ENCODE results near the gene PWP1. TPM values are rescaled to one million over a fixed set of nuclear protein-coding genes. Genes with fewer than 3 reads are reported as not detected.

PWP1 gene
- total RNA-seq, 1 donor from 2014 or later, result 92.1 TPM

DNA sequence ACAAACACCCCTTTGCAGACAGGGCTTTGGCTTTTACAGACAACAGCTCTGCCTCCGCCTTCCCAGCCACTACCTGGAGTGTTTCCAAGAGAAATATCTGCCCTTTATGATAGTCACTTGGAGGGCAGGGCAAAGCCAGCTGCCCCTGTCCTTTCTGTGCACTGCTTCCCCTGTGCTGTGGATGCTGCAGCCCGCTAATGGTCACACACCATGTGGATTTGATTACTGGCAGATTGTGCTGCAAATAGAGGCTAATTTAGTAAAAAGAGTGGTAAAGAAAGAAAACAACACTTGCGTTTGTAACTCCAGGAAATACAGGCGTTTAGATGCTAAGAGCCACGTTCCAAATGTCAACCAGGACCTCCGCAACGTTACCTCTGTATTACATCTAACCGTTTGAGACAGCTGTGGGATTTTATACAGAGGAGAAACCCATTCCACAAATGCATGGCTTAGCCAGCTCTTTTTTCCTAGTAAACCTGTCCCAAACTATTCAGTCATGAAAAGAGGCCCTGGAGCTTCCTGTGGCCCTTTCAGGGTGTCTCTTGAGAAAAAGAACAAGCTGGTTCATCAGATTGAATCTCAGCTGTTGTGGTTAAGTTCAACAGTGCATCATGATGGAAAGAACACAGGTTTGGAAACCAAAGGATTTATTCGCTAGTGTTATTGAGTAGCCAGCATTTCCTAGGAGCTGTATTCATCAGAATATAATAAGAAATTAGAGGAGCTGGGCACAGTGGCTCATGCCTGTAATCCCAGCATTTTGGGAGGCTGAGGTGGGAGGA lies 30.1 kb upstream of the PWP1 start:
- TF ChIP-seq, protein P1, sequence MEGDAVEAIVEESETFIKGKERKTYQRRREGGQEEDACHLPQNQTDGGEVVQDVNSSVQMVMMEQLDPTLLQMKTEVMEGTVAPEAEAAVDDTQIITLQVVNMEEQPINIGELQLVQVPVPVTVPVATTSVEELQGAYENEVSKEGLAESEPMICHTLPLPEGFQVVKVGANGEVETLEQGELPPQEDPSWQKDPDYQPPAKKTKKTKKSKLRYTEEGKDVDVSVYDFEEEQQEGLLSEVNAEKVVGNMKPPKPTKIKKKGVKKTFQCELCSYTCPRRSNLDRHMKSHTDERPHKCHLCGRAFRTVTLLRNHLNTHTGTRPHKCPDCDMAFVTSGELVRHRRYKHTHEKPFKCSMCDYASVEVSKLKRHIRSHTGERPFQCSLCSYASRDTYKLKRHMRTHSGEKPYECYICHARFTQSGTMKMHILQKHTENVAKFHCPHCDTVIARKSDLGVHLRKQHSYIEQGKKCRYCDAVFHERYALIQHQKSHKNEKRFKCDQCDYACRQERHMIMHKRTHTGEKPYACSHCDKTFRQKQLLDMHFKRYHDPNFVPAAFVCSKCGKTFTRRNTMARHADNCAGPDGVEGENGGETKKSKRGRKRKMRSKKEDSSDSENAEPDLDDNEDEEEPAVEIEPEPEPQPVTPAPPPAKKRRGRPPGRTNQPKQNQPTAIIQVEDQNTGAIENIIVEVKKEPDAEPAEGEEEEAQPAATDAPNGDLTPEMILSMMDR (IDR thresholded peaks at IDR 0.05; ENCODE audit: insufficient read depth, low read length, severe bottlenecking), result no peak
- Histone ChIP-seq H3K36me3 (ENCODE audit: control insufficient read depth, insufficient read depth, low read length) (peaks cover 4% of the 10 kb centered on the region), H3K4me3 (ENCODE audit: low read depth, low read length) (no peak overlapping the region), H3K27me3 (ENCODE audit: control insufficient read depth, insufficient read depth, low read length) (no peaks in the 10 kb centered on the region)
- DNase-seq (ENCODE audit: low read depth) (no peak), FAIRE-seq (peak; percentile 83)

DNA sequence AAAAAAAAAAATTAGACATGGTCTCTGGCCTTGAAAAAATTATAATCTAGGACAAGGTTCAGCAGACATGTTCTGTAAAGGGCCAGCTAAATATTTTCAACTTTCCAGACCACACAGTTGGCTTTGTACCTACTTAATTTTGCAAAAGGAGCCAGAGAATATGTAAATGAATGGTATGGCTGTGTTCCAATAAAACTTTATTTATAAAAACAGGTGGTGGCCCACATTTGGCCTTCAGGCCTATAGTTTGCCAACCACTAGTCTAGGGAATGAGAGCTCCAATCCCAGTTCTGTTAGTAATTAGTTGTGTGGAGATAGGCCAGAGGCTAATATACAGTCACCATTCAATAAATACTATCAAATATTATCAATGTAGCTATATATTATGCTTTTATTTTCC lies 29.3 kb upstream of the PWP1 start:
- H3K36me3 ChIP-seq (ENCODE audit: control insufficient read depth, insufficient read depth, low read length), result peaks cover 4% of the 10 kb centered on the region

DNA sequence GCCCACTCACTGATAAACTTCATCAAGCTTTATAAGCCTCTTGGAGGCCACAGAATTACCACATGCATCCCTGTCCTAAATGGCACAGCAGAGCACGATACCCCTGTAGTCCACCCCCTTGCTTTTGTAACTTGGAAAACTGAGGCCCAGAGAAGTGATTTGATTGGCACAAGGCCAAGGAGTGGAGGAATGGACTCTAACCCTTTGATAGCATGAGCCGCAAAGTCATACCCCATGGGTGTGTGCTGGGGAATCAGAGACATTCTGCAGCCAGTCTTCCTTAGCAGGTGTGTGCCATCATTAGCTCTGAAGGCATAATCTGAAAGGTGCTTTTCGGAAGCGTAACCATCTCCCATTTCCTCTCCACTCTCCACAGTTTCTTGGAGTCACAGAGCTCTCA lies 28.5 kb upstream of the PWP1 start:
- Histone ChIP-seq H3K27me3 (ENCODE audit: control insufficient read depth, insufficient read depth, low read length) (no peaks in the 10 kb centered on the region), H3K4me3 (ENCODE audit: low read depth, low read length) (no peak overlapping the region), H3K36me3 (ENCODE audit: control insufficient read depth, insufficient read depth, low read length) (peaks cover 4% of the 10 kb centered on the region)
- FAIRE-seq (peak; percentile 28), DNase-seq (ENCODE audit: low read depth) (no peak)
- TF ChIP-seq, protein P1 (IDR thresholded peaks at IDR 0.05; ENCODE audit: insufficient read depth, low read length, severe bottlenecking), result no peak

More for the DNA sequence above, 29.3 kb upstream of the PWP1 start:
- FAIRE-seq (no peak), DNase-seq (ENCODE audit: low read depth) (no peak)
- Histone ChIP-seq H3K4me3 (ENCODE audit: low read depth, low read length) (no peak overlapping the region), H3K27me3 (ENCODE audit: control insufficient read depth, insufficient read depth, low read length) (no peaks in the 10 kb centered on the region)
- TF ChIP-seq, protein P1 (IDR thresholded peaks at IDR 0.05; ENCODE audit: insufficient read depth, low read length, severe bottlenecking), result no peak

DNA sequence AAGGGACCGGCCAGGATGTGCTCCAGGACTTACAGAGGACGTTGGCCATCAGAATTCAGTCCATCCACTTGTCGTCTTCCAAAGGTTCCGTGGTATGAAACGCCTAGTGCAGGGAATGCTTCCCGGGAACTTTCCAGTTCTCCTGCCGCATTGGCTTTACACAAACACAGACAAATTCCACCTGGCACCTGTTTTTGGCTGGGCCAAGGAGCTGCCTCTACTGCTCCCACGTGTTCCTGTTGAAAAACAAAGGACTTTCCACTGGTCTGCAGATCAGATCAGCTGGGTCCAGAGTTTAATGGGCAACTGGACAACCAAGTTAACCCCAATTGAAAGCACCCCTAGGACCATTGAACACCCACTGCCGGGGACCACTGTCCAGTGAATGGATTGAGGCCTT lies 28.0 kb upstream of the PWP1 start:
- FAIRE-seq, result no peak
- H3K27me3 ChIP-seq (ENCODE audit: control insufficient read depth, insufficient read depth, low read length), result no peaks in the 10 kb centered on the region
- peaks cover 4% of the 10 kb centered on the region for H3K36me3 ChIP-seq (ENCODE audit: control insufficient read depth, insufficient read depth, low read length)
- H3K4me3 ChIP-seq (ENCODE audit: low read depth, low read length), result no peak overlapping the region
- TF ChIP-seq, protein P1 (IDR thresholded peaks at IDR 0.05; ENCODE audit: insufficient read depth, low read length, severe bottlenecking), result no peak
- DNase-seq (ENCODE audit: low read depth), result no peak

DNA sequence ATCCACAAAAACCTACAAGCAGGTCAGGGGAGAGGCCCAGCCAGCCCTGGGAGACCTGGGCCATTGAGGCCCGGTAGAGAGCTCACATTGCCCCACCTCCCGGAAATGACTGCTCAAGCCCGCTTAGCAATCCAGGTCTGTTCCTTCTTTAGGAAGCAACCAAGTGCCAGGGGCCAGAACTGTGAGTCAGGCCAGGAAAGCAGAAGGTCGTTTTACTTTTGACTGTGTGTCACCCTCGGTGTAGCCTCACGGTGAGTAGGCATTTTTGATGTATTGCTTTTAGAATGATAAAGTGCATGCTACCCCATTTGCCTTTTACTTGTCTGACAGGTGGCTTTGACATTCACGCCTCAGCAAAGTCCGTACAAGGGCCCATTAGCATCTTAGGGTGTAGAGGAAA lies 25.4 kb upstream of the PWP1 start:
- Histone ChIP-seq H3K4me3 (ENCODE audit: low read depth, low read length) (no peak overlapping the region), H3K36me3 (ENCODE audit: control insufficient read depth, insufficient read depth, low read length) (peaks cover 4% of the 10 kb centered on the region), H3K27me3 (ENCODE audit: control insufficient read depth, insufficient read depth, low read length) (no peaks in the 10 kb centered on the region)
- TF ChIP-seq, protein P1 (IDR thresholded peaks at IDR 0.05; ENCODE audit: insufficient read depth, low read length, severe bottlenecking), result no peak
- DNase-seq (ENCODE audit: low read depth) (peak; percentile 41), FAIRE-seq (no peak)

Measured in bronchial epithelial cell (primary cell).